Measurements from ENCODE around the gene BCAN.

The BCAN gene

GRCh38 chr1:156644640-156645039 lies 2.7 kb downstream of the BCAN start:
- DNase-seq: no peak

GRCh38 chr1:156645056-156645455 lies 3.1 kb downstream of the BCAN start:
- DNase-seq: no peak

GRCh38 chr1:156645666-156646065 lies 3.7 kb downstream of the BCAN start:
- DNase-seq: no peak

GRCh38 chr1:156646738-156647211 lies 4.9 kb downstream of the BCAN start:
- DNase-seq: no peak

GRCh38 chr1:156647351-156647750 lies 5.4 kb downstream of the BCAN start:
- DNase-seq: no peak

GRCh38 chr1:156648496-156648895 lies 6.6 kb downstream of the BCAN start:
- DNase-seq: no peak

- DNase-seq: peak; percentile 37
Observed at GRCh38 chr1:156648951-156649350, 7.0 kb downstream of the BCAN start.

GRCh38 chr1:156652131-156652991 lies 10.4 kb downstream of the BCAN start:
- DNase-seq: no peak

- no peak for DNase-seq
Observed at GRCh38 chr1:156652992-156653355, 11.1 kb downstream of the BCAN start.

GRCh38 chr1:156654700-156655099 lies 12.8 kb downstream of the BCAN start:
- peak; percentile 53 for DNase-seq

GRCh38 chr1:156655151-156655903 lies 13.4 kb downstream of the BCAN start:
- no peak for DNase-seq

- DNase-seq: no peak
Observed at GRCh38 chr1:156655904-156656516, 14.1 kb downstream of the BCAN start.

- no peak for DNase-seq
Observed at GRCh38 chr1:156656806-156657740, 15.2 kb downstream of the BCAN start.

GRCh38 chr1:156657741-156658319 lies 15.9 kb downstream of the BCAN start:
- no peak for DNase-seq

- no peak for DNase-seq
Observed at GRCh38 chr1:156658496-156658895, 16.6 kb downstream of the BCAN start.

- no peak for DNase-seq
Observed at GRCh38 chr1:156658945-156659574, 17.1 kb downstream of the BCAN start.

- no peak for DNase-seq
Observed at GRCh38 chr1:156659661-156659987, 17.7 kb downstream of the BCAN start.

GRCh38 chr1:156659988-156660751 lies 18.3 kb downstream of the BCAN start:
- DNase-seq: peak; percentile 70

GRCh38 chr1:156660752-156661112 lies 18.8 kb downstream of the BCAN start:
- no peak for DNase-seq

- DNase-seq: no peak
Observed at GRCh38 chr1:156662005-156662799, 20.3 kb downstream of the BCAN start.

- DNase-seq: no peak
Observed at GRCh38 chr1:156662800-156663055, 20.8 kb downstream of the BCAN start.
